AG04450 (cell line): ENCODE results near the gene ABCB11. TPM values are rescaled to one million over a fixed set of nuclear protein-coding genes. Genes with fewer than 3 reads are reported as not detected.
"Not testable (repeated sequence)": the region's sequence is repeated elsewhere in the genome, so short reads cannot be mapped to it uniquely, and the experiment has no call there.

Experiments
- CTCF ChIA-PET: fragments of 300-600, 350-600 bp; formaldehyde crosslinking; extraction: SDS; loops from one replicate; lab custom pipeline; 2022; ENCODE audit warnings: antibody characterized with exemption, inconsistent platforms; lab: Charles Lee
- POLR2A ChIA-PET: fragments of 350-600 bp; formaldehyde crosslinking; extraction: SDS; loops from one replicate; lab custom pipeline; 2021; ENCODE audit warnings: antibody characterized with exemption, inconsistent platforms; lab: Yijun Ruan, JAX
- DNase-seq: peaks from one replicate; pipeline ENCODE4 v3.0.0-alpha.2; 2011; ENCODE audit warnings: low read depth, low spot score
- H3K27ac ChIP-seq: one replicate; pipeline ENCODE4 v1.5.1; 2012; ENCODE audit warnings: low read depth, low read length, control low read depth
- H3K27me3 ChIP-seq: one replicate; pipeline ENCODE4 v1.6.0; 2012; ENCODE audit warnings: low read length; ENCODE audit not compliant: control insufficient read depth, insufficient read depth
- H3K4me3 ChIP-seq: 2 replicates; pipeline ENCODE4 v1.5.1; 2011; ENCODE audit warnings: mild to moderate bottlenecking, low read depth, low read length, control low read depth
- H3K9me3 ChIP-seq: 2 replicates; pipeline ENCODE4 v1.5.1; 2012; ENCODE audit warnings: low read length; ENCODE audit not compliant: control insufficient read depth, insufficient read depth
- polyA plus RNA-seq: library from polyadenylated mRNA; depleted of rRNA; stranded (reverse); fragments of >200 nt; gene quantifications from 2 replicates; pipeline ENCODE4 v1.2.3, GENCODE V29; 2011
- TF ChIP-seq, protein P1 (sequence below): IDR thresholded peaks from 2 replicates; pipeline ENCODE4 v1.5.1; 2011; ENCODE audit warnings: low read depth, low read length, control low read depth, inconsistent platforms

The ABCB11 gene
- polyA plus RNA-seq, 1 experiment: not detected

DNA sequence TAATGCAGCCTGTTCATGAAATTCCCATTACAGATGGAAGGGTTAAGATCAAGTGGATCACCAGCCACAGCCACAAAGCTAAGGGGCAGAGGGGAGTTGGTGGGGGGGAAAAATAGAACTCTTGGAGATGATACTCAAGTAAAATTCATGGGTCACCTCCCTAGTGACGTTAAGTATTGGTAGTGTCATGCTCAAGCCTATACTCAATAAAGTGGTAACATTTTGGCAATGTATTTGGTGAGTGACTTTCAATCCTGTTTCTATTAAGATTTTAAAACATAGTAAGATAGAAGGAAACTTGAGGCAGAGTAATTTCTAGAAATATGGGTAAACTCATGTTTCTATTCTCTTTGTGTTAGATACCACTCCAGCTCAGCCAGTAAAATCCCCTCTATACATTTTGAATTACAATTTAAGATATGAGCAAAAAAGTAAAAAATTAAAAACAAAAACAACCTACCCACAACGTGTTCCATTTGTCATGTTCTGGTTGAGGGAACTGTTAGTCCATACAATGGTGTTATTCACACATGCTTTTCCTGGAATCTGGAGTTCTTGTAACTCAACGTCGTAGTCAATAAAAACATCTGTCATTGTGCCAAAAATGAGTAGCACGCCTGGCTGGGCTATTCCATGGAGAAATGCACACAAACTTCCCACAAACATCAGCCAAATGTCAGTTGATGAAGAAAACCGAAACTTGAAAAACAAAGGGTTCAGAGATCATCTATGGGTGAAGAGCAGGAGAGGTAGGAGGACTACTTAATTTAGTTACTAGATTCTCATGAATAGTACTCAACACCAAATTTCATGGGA, 18.1 kb downstream of the ABCB11 start:
- TF ChIP-seq, protein P1, sequence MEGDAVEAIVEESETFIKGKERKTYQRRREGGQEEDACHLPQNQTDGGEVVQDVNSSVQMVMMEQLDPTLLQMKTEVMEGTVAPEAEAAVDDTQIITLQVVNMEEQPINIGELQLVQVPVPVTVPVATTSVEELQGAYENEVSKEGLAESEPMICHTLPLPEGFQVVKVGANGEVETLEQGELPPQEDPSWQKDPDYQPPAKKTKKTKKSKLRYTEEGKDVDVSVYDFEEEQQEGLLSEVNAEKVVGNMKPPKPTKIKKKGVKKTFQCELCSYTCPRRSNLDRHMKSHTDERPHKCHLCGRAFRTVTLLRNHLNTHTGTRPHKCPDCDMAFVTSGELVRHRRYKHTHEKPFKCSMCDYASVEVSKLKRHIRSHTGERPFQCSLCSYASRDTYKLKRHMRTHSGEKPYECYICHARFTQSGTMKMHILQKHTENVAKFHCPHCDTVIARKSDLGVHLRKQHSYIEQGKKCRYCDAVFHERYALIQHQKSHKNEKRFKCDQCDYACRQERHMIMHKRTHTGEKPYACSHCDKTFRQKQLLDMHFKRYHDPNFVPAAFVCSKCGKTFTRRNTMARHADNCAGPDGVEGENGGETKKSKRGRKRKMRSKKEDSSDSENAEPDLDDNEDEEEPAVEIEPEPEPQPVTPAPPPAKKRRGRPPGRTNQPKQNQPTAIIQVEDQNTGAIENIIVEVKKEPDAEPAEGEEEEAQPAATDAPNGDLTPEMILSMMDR: no peak
- H3K27ac ChIP-seq: no peak overlapping the region
- DNase-seq: no peak
- no peaks in the 10 kb centered on the region for H3K9me3 ChIP-seq
- CTCF ChIA-PET: no interaction called here
- POLR2A ChIA-PET: no interaction called here
- no peaks in the 10 kb centered on the region for H3K27me3 ChIP-seq
- no peak overlapping the region for H3K4me3 ChIP-seq

DNA sequence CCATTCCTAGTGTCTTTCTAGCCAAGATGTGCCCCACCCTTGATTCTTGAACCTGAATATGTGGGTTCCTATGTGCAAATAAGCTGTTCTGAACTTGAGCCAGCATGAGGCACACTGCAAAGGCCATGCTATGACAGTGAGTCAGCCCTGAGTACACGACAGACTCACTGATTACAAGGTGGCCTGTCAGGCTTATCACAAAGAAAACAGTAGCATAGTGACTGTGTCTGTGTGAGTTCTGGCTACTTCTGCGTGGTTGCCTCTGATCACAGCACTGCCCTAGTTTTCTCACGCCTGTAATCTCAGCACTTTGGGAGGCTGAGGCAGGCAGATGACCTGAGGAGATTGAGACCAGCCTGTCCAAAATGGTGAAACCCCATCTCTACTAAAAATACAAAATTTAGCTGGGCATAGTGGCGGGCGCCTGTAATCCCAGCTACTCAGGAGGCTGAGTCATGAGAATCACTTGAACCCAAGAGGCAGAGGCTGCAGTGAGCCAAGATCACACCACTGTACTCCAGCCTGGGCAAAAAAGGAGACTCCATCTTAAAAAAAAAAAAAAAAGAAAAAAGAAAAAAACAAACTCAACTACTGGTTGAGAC, 18.8 kb downstream of the ABCB11 start:
- DNase-seq, POLR2A ChIA-PET: not testable (repeated sequence)

DNA sequence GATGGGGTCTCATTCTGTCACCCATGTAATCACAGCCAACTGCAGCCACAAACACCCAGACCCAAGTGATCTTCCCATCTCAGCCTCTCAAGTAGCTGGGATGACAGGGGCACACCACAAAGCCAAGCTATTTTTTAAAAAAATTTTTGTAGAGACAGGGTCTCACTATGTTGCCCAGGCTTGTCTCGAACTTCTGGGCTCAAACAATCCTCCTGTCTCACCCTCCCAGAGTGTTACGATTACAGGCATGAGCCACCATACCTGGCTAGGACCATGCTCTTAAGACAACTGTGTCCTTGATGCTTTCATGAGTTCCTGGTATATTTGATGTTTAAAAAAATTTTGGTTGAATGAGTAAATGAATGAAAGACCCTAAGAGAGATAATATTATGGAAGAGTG, 19.4 kb downstream of the ABCB11 start:
- H3K4me3 ChIP-seq: no peak overlapping the region
- CTCF ChIA-PET: no interaction called here
- H3K27me3 ChIP-seq: no peaks in the 10 kb centered on the region
- POLR2A ChIA-PET: no interaction called here
- H3K27ac ChIP-seq: no peak overlapping the region
- no peaks in the 10 kb centered on the region for H3K9me3 ChIP-seq
- TF ChIP-seq, protein P1: no peak
- DNase-seq: no peak

More for the DNA sequence above, 18.8 kb downstream of the ABCB11 start:
- H3K9me3 ChIP-seq, H3K27me3 ChIP-seq, H3K4me3 ChIP-seq, CTCF ChIA-PET, H3K27ac ChIP-seq: not testable (repeated sequence)

DNA sequence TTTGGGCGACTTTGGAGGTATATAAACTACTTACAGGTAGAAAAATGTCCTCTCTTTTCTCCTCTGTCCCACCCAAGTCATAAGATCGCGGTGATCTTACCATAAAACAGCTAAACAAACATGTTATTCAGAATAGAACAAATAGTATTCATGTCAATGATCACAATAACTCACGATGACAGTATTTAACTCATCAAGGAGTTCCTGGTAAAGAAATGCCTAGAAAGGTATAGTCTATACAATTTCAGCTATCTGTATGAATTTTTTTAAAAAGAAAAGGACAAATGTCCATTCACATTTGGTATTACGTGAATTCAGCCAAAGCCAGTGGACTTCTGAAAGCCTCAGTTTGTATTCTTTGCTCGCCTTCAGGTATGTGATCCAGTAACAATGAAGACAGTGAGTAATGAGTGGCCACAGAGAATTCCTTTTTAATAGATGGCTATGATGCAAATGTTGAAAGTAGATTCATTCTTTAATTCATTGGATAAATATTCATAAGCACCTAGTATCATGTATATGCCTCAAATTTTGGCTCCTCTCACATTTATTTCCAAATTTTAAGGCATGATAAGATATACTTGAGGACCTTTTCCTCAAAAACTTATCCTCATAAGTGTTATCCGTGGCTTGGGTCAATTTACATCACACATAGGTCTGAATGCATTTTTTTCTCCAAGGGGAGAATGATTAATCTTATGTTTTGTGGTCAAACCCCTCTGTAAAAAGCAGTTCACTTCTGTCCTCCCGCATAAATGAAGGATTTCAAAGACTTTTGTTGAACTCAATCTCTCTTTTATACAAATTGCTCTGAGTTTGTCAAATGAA, 20.3 kb downstream of the ABCB11 start:
- no peak for DNase-seq
- Histone ChIP-seq H3K27ac (no peak overlapping the region), H3K9me3 (no peaks in the 10 kb centered on the region), H3K27me3 (no peaks in the 10 kb centered on the region), H3K4me3 (no peak overlapping the region)
- TF ChIP-seq, protein P1: no peak
- POLR2A ChIA-PET: no interaction called here
- CTCF ChIA-PET: no interaction called here

DNA sequence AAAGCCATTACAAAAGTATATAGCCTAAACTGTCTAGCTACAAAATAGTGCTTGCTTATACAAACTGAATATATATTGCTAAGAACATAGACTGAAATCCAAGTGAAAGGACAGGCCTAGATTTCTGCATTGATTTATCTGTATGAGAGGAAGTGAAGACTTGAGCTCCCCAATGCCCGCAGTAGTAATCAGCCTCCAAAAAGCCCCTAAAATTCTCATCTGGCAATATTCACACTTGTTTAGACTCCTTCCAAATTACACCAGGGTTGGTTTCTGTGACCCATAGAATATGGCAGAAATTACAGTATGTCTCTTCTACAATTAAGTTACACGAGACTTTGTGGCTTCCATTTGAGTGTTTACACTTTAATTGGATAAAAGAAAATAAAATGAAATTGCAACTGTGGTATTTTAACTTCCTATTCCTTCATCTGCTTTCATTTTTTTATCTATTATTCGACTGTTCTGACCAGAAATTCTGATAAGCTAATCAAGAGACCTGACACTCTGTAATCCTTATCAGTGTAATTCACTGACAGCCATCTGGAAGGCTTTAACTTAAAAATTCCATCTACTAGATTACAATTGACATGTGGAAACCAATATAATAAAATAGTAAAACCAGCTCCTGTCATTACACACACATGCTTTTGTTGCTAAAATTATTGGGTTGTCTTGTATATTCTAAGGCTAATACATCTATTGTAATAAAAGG, 21.1 kb downstream of the ABCB11 start:
- CTCF ChIA-PET: no interaction called here
- POLR2A ChIA-PET: no interaction called here
- TF ChIP-seq, protein P1: no peak

More for the DNA sequence above, 21.1 kb downstream of the ABCB11 start:
- Histone ChIP-seq H3K27ac (no peak overlapping the region), H3K4me3 (no peak overlapping the region), H3K9me3 (no peaks in the 10 kb centered on the region), H3K27me3 (no peaks in the 10 kb centered on the region)
- DNase-seq: no peak
